Brain microvascular endothelial cell (primary cell): ENCODE measurements around the gene HS1BP3.

ENCODE experiments used
- DNase-seq: peaks from one replicate; pipeline ENCODE4 v3.0.0-alpha.2; 2020
- H3K27ac ChIP-seq: fragments of 250-450 bp; sonication (Bioruptor Pico); 2 replicates; pipeline ENCODE4 v1.5.1; 2020; ENCODE audit warnings: mild to moderate bottlenecking, moderate library complexity
- H3K27me3 ChIP-seq: fragments of 250-450 bp; sonication (Bioruptor Pico); replicated peaks from 2 replicates; pipeline ENCODE4 v1.5.1; 2020; ENCODE audit warnings: mild to moderate bottlenecking
- H3K36me3 ChIP-seq: fragments of 250-450 bp; sonication (Bioruptor Pico); replicated peaks from 2 replicates; pipeline ENCODE4 v1.5.1; 2020; ENCODE audit warnings: mild to moderate bottlenecking
- H3K4me3 ChIP-seq: 2 replicates; pipeline ENCODE4 v1.5.1; 2011; ENCODE audit warnings: low read depth, mild to moderate bottlenecking, control low read depth, low read length, moderate library complexity
- in situ Hi-C: cut with HindIII; loops from 2 replicates; pipeline ENCODE4 v1.10.0; 2017; ENCODE audit warnings: low sequenced_read_pairs, low pct_ligation_motif_present
- TF ChIP-seq, protein P1 (sequence below): IDR thresholded peaks from 2 replicates; pipeline ENCODE4 v1.5.1; 2011; ENCODE audit warnings: low read depth, mild to moderate bottlenecking, moderate library complexity, low read length, control low read depth, inconsistent platforms; ENCODE audit errors: missing control alignments

The HS1BP3 gene

DNA sequence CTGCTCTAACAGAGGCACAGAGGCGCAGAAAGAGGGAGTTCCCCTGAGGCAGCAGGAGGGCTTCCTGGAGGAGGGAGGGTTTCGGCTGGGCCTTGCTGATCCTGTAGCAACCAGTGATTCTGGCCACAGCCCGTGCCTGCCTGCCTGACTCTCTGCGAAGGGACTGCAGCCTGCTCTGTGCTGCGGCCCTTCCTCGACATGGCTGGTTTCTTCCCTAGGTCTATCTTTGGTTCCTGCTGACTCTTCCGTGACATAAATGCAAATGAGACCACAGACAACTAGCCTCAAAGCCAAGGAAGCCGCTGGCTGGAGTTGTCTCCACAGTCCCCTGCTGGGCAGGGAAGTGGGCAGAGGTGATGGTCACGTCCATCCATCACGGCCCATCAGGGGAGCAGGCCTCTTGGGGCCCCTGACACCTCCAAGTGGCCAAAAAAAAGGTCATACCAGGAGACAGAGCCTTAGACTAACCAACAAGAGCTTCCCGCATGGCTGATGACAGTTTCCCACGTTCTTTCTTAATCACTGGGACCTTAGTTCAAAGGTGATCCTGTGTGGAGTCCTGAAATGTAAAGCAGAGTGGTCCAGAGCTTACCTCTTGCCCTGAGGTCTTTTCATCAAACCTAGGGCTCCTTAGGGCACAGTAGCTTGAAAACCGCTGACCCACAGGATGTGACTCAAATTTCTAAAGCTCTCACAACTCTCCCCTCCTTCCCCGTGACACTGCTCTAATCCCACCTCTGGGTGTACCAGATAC, 55.3 kb downstream of the HS1BP3 start:
- H3K27me3 ChIP-seq: no peaks in the 10 kb centered on the region
- TF ChIP-seq, protein P1, sequence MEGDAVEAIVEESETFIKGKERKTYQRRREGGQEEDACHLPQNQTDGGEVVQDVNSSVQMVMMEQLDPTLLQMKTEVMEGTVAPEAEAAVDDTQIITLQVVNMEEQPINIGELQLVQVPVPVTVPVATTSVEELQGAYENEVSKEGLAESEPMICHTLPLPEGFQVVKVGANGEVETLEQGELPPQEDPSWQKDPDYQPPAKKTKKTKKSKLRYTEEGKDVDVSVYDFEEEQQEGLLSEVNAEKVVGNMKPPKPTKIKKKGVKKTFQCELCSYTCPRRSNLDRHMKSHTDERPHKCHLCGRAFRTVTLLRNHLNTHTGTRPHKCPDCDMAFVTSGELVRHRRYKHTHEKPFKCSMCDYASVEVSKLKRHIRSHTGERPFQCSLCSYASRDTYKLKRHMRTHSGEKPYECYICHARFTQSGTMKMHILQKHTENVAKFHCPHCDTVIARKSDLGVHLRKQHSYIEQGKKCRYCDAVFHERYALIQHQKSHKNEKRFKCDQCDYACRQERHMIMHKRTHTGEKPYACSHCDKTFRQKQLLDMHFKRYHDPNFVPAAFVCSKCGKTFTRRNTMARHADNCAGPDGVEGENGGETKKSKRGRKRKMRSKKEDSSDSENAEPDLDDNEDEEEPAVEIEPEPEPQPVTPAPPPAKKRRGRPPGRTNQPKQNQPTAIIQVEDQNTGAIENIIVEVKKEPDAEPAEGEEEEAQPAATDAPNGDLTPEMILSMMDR: peak; percentile 13
- no peak overlapping the region for H3K4me3 ChIP-seq
- DNase-seq: peak; percentile 88
- peak overlapping the region; percentile 89 for H3K27ac ChIP-seq
- H3K36me3 ChIP-seq: no peaks in the 10 kb centered on the region
- in situ Hi-C loops: no loop called here

DNA sequence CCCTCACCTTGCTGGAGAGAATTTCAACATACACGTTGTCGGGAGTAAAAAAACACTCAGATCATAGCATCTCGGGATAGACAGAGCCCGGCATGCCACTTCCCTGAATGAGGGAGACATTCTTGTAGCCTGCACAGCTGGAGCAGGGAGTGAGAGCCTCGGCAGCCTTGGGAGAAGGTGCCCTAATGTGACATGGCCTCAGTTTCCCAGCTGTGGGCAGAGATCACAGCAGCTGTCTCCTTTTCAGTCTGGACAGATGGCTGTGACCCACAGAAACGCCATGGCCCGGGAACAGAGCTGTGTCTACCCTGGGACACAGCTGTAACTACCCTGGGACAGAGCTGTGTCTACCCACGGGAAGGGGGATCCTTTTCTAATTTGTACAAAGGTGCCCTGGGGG, 55.9 kb downstream of the HS1BP3 start:
- Histone ChIP-seq H3K36me3 (no peaks in the 10 kb centered on the region), H3K4me3 (no peak overlapping the region), H3K27me3 (no peaks in the 10 kb centered on the region), H3K27ac (peak overlapping the region; percentile 89)
- no peak for DNase-seq
- TF ChIP-seq, protein P1: no peak
- in situ Hi-C loops: no loop called here

GRCh38 chr2:20594048-20594750, 56.7 kb downstream of the HS1BP3 start:
- in situ Hi-C loops: no loop called here
- peak overlapping the region; percentile 88 for H3K27ac ChIP-seq

DNA sequence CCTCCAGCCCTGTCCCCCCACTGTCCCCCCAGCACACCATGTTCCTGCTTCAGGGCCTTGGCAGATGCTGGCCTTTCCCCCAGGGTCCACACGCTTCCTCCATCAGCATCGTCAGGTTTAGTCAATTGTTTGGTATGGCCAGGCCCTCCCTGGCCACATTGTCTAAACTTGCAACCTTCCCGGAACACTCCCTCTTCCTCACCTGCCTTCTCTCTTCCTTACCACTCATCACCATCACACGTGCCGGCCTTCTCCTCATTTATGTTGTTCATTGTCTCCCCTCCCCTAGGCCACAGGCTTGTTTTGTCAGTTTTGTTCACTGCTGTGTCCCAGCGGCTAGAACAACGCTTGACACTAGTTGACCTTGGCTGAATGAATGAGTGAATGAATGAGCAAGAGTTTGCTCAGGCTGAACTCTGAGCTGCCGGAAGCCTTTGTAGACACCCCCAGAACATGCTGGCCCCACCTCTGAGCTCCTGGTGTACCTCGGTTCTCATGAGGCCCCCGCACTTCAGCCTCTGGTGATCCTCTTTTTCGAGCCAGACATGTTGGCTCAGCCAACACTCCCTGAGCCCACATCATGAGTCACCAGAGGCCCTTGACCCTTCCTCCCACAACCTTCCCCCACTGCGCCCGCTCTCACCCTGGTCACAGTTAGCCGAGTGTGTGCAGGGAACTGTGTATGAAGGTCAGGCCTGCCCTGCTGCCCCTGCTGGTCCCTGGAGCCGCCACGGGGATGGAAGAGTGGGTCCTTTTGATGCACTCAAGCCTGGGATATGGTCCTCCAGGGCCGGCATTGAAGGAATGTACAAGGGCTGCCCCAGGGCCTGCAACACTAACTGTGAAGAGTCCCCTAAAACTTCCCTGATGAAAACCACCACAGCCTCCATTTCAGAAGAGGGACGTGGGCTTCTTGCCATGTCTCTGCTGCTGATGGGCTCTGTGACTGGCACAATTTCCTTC, 57.5 kb downstream of the HS1BP3 start:
- Histone ChIP-seq H3K36me3 (no peaks in the 10 kb centered on the region), H3K27me3 (no peaks in the 10 kb centered on the region), H3K27ac (peak overlapping the region; percentile 88), H3K4me3 (no peak overlapping the region)
- in situ Hi-C loops: no loop called here
- peak; percentile 94 for DNase-seq
- TF ChIP-seq, protein P1: peak; percentile 42

More at GRCh38 chr2:20594048-20594750, 56.7 kb downstream of the HS1BP3 start:
- no peak for DNase-seq
- Histone ChIP-seq H3K4me3 (no peak overlapping the region), H3K36me3 (no peaks in the 10 kb centered on the region), H3K27me3 (no peaks in the 10 kb centered on the region)
- TF ChIP-seq, protein P1: no peak

DNA sequence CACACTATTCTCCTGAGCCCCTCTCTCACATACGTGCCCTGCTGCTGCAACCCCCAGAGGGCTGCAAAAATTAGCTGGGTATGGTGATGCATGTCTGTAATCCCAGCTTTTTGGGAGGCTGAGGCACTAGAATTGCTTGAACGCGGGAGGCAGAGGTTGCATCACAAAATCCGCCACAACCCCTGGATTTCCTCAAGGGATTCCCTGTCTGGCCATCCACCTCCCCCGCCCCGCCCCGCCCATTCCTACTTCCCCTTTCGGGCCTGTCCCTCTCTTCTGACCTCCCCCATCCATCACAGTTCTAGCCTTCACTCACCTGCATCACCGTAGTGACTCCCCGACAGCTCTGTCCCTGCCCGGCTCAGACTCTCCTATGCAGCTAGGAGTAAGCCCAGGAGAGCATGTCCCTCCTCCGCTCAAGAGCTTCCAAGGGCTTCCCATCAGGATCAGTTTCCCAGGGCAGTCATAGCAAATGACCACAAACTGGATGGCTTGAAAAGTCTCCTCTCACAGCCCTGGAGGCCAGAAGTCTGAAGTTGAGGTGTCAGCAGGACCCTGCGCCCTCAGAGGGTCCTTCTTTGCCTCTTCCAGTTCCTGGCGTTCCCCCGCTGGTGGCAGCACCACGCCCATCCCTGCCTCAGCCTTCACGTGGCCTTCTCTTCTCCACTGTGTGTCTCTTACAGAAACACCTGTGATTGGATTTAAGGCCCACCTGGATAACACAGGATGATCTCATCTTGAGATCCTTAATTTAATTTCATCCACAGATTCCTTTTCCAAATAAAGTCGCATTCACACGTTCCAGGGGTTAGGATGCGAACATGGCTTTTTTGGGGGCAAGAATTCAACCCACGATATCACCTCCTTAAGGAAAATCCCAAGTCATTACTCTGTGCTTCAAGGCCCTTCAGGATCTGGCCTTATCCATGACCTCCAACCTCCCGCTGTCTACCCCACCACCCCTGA, 58.5 kb downstream of the HS1BP3 start:
- H3K27ac ChIP-seq: peak overlapping the region; percentile 88
- no peak for DNase-seq
- in situ Hi-C loops: no loop called here

More for the DNA sequence above, 58.5 kb downstream of the HS1BP3 start:
- Histone ChIP-seq H3K4me3 (no peak overlapping the region), H3K27me3 (no peaks in the 10 kb centered on the region), H3K36me3 (no peaks in the 10 kb centered on the region)
- TF ChIP-seq, protein P1: peak; percentile 38
